ENCODE measurements around the gene IRF2BPL.
"Not testable (repeated sequence)": the region's sequence is repeated elsewhere in the genome, so short reads cannot be mapped to it uniquely, and the experiment has no call there.

IRF2BPL gene

DNA sequence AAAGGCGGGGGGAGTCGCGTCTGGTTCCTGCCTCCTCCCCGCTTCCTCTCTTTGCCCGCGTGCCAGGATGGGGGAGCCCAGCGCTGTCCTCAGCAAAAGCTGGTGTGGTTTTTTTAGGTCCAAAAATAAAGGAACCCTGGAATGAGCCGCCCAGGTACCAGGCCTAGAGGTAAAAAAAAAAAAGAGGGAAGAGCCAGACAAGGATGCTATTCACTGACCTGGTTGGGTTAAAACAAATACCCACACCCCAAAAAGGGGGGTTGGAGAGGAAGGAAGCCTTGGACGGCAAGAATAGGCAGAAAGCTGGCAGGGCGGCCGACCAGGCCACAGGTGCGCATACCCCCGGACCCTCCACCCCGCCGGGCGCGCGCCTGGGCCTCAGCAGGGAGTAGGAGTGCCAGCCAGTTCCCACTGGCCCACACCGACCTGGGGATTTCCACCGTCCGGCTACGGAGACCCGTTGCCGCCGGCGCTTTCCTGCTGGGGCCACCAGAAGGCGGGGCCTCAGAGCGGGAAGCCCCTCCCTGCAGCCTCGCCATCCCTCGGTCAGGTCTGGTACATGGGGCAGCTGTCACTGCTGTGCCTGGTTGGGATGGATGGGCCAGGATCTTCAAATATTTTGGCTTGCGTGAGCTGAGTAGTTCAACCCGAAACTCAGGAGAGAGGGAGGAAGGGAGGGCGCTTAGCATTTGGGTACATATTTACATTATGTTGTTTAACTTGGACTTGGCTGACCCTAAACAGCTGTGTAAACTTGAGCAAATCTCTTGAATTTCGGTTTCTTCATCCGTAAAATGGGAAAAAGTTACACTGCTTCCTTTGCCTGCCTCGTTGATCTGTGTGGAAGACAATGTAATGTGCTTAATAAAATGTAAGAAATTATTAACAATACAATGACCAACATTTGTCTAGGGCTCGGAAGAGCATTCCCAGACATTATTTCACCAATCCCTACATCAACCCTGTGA lies 5.4 kb upstream of the IRF2BPL start:
- peak; percentile 61 to 87 (median 65) for DNase-seq (ENCODE audit: low read depth in 3 of 3)

DNA sequence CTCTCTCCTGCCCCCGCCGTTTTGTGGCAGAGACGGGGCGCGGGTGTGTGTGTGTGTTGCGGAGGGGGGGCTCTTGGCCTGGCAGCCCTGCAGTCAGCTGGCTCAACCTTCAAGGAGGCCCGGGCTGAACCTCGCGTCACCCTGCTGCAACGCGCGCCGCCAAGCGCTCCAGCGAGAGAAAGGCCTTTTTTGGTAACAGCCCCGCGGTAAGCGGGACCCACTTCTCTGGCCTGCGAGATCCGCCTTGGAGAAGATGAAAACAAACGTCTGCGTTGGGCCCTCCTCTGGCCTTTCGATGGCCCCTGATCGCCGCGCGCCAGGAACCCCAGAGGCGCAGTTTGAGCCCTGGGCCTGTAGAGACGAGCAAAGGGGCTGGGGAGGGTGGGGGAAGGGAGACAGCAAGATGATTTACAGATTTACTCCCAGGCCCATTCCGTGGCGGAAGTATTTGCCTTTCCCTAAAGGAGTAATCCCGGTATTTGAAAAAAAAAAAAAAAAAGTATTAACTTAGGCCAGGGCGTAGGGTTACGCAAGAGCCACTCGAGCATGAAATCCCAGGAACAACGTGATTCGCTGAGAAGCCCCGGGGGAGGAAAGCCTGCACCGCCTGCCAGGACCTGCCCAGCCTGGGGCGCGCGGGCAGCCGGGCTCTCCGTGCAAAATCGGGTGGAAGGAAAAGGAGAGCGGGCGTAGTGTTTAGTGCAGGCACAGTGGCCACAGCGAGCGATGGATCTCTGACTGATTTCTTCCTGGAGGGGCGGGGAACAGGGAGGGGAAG lies 4.5 kb upstream of the IRF2BPL start:
- peak in 2 of 3 experiments; percentile 65 to 81 for DNase-seq (ENCODE audit: low read depth in 3 of 3)

DNA sequence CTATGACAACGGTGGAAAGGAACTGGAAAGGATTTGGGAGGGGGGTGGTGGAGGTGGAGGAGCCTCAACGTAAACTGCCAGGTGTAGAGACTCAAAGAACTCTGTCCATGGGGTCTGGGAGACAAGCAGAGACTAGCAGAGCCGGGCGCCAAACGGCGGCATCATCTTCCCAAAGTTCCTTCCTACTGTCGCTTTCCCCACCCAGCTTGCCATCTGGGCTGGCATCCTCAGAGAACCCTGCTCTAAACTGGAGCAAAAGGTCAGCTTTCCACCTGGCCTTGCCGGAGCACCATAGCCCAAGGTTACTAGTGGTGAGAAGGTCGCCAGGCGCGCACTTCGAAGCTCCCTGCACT lies 4.0 kb upstream of the IRF2BPL start:
- no peak for DNase-seq (ENCODE audit: low read depth in 3 of 3)

DNA sequence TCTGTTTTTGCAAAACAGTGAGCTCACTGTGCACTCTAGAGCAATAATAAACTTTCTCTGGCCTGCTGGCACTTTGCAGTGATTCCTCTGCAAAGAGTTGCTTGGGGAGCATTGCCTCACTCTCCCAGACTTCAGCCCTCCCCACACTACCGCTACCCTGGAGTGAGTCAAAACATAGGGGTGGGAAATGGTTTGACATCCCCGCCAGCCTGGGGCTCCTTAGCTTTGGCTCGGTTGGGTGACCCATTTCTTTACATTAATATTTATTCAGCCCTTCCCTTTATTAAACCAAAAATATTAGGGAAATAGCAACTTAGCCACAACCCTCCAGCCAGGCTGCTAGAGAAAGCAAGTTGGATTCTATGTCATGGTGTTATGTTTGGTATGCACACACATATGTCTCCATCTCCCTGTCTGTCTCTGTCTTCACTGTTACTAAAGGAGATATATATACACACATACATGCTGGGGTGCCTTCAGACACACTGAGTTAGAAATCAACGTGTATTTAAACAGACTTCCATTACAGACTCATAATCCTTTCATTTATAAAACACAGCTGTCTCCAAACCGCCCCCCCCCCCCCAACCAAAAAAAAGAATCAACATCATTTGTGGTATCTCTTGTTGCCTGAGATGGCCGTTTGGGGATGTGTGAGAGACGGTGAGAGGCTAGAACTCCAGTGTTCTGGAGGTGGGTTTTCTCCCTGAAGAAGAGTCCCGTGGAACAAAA lies 3.4 kb upstream of the IRF2BPL start:
- no peak for DNase-seq (ENCODE audit: low read depth in 3 of 3)

DNA sequence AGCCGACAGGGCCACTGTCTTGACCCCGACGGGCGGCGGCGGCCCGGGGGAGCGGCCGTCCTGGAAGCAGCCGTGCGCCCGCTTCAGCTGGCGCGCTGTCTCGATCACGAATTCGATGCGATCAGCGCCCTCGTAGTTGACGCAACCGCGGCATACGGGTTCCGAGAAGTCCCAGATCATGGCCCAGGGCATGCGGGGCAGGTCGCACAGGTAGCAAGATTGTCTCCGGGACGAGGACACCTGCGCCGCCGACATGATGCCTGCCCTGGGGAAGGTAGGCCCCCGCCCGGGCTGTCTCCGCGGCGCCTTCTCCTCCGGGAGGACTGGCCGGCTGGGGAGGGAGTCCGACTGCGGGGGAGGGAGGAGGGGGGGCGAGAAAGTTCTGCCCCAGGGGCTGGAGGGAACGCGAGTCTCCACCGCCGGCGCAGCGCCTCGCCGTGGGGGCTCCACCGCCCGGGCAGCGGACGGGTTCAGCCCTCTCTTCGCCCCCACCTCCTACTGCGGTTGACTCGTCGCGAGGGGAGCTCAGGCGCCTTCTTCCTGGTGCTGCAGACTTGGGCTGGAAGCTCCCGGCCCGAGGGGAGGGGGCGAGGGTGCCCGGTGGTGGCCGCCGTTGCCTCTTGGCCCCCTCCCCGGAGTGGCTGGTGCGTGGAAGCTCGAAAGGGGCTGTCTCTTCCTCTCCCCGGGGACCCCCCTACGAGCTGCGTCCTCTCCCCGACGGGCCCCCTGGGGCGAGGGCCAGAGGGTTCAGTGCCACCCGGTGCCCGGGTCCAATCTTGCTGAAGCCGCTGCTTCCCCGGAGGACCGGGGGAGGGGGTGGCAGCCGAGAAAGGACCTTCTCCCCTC lies 747 bp downstream of the IRF2BPL start:
- DNase-seq (ENCODE audit: low read depth in 3 of 3): peak in 1 of 3 experiments; percentile 54

GRCh38 chr14:77026930-77027537 lies 1.5 kb downstream of the IRF2BPL start:
- DNase-seq (ENCODE audit: low read depth in 3 of 3): peak in 1 of 3 experiments; percentile 42

DNA sequence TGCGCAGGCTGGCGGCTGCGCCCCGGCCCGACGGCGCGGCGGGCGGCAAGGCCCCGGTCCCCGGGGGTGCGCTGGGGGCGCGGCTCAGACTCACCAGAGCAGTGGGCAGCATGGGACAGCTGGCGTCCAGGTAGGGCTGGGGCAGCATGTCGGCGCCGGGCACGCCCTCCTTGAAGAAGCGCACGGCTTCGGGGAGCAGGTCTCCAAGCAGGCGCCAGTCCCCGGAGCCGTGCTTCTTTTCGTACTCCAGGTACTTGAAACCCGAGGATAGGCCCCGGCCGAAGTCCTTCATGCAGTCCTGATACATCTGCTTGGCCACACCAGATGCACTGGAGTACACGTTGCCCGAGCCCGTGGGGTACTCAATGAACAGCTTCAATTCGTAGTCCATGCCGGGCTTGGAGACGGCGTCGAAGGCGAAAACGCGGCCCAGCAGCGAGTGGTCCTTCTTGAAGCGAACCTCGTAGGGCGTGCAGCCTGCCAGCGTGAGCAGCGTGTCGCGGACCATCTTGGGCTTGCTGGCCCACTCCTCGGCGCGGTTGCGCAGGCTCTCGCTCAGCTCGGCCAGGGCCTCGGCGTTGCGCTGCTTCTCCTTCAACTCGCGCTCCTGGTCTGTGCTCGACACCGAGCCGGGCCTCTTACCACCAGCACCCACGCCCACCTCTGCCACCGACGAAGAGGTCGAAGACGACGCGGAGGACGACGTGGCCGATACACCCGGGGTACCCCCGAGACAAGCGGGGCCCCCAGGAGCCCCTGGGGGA lies 2.2 kb downstream of the IRF2BPL start:
- no peak for DNase-seq (ENCODE audit: low read depth in 3 of 3)

GRCh38 chr14:77025744-77026165 lies 2.8 kb downstream of the IRF2BPL start:
- DNase-seq (ENCODE audit: low read depth in 3 of 3): no peak

GRCh38 chr14:77024171-77024691 lies 4.3 kb downstream of the IRF2BPL start:
- DNase-seq (ENCODE audit: low read depth in 3 of 3): peak in 2 of 3 experiments; percentile 48 to 75

DNA sequence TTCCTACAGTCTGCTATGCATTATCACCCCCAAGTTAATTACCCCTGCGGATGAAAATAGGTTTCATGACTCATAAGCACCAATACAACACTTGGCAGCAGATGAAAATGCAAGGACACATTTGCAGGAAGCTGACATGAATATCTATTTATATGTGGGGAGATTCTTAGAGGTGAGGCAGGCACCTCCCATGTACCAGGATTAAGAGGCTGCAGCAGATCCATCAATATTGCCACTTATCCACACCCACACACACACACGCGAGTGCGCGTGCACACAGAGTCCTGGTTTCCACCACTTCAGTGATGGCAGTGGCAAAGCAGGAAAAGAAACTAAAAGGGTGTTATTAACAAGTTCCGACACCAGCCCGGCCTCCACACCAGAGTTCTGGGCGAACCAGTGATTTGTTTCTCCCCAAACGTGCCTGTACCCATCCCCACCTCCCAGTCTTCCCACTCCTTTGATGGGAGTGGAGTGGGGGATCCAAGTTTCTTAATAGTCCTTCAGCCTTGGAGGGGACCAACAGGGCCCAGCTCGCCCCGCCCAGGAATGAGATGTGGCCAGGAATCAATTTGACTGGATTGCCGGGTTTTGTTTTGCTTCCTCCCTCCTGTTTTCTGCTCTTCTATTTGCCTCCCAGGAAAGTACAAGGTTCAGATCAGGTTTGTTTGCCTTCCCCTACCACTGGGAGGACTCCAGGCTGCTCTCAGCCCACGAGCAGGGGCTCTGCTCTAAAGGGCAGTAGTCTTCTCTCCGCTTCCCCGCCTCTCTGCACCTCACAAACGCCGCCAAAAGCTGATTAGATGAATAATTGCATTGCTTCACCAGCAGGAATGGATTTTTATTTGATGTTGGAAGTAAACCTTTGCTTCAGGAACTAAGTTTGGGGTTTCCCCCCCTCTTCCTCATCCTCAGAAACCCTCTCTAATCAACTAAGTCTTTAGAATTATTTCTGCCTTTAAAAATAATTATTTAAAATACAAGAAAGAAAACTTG lies 5.2 kb downstream of the IRF2BPL start:
- peak in 1 of 3 experiments; percentile 64 for DNase-seq (ENCODE audit: low read depth in 3 of 3)

DNA sequence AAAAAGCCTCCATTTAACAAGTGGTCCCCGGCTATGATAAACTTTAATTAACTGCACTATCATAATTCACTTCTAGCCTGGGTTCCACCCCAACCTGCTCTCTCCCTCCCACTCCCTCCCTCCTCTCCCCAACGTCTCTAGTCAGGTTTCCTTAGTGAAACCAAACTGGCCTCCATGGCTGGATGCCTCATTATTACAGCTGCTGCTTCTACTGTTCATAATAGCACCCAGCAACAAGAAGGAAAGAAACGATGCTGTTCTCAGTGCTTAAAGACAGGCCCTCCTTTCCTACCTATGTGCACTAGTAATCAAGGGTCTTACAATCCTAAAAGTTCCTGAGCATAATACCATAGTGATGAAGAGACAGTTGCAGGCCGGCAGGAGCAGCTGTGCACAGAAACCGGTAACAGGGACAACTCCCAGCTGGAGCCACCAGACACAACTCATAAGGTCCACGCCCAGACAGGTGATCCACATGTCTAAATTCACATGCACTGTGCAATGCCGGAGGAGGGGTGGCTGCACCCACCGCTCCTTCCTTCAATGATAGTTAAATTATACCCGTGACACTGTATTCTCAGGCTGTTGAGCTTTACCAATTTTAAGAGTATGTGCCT lies 6.2 kb downstream of the IRF2BPL start:
- no peak for DNase-seq (ENCODE audit: low read depth in 3 of 3)

GRCh38 chr14:77021424-77021823 lies 7.1 kb downstream of the IRF2BPL start:
- not testable (repeated sequence) for DNase-seq (ENCODE audit: low read depth in 3 of 3)

DNA sequence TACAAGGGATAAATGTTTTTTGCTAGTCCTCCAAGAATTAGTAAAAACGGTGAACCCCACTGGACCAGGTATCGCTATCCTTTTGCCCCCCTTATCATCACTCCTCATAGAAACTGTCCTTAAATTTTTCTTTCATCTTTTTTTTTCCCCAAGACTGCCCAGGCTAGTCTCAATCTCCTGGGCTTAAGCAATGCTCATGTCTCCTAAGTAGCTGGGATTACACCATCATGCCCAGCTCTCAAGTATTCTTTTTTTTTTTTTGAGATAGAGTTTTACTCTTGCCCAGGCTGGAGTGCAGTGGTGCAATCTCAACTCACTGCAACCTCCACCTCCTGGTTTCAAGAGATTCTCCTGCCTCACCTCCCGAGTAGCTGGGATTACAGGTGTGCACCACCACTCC lies 9.7 kb downstream of the IRF2BPL start:
- no peak for DNase-seq (ENCODE audit: low read depth in 3 of 3)

GRCh38 chr14:77017666-77018065 lies 10.8 kb downstream of the IRF2BPL start:
- no peak for DNase-seq (ENCODE audit: low read depth in 3 of 3)

DNA sequence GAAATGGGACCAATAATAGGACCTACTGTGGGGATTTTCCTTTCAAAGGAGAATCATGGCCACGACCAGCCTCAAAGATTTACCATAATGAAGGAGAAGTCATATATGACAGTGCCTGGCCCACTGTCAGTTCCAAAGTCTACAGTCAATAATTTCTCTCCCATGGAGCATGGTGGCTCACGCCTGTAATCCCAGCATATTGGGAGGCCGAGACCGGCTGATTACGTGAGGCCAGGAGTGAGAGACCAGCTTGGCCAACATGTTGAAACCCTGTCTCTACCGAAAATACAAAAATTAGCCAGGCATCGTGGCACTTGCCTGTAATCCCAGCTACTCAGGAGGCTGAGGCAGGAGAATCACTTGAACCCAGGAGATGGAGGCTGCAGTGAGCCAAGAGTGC lies 13.8 kb downstream of the IRF2BPL start:
- no peak for DNase-seq (ENCODE audit: low read depth in 3 of 3)

GRCh38 chr14:77014004-77014604 lies 14.4 kb downstream of the IRF2BPL start:
- no peak for DNase-seq (ENCODE audit: low read depth in 3 of 3)

- DNase-seq (ENCODE audit: low read depth in 3 of 3): no peak
Observed at GRCh38 chr14:77012193-77012765, 16.2 kb downstream of the IRF2BPL start.
